ENCODE results near the gene AXL. TPM values are rescaled to one million over a fixed set of nuclear protein-coding genes. Genes with fewer than 3 reads are reported as not detected.

AXL gene
- total and polyA plus RNA-seq, 9 of the 15 experiments (the other 6 are each of a cell fraction or from before 2014, with no cell fraction given): 0.80 to 6.6 (median 1.6) TPM

GRCh38 chr19:41308450-41309179, 89.6 kb downstream of the AXL start (continued):
- no peak for TF ChIP-seq RBM39 (optimal IDR thresholded peaks at IDR 0.05; ENCODE audit: low read depth, low read length)
- TF ChIP-seq ZNF316 (IDR thresholded peaks at IDR 0.05): no peak
- TF ChIP-seq BHLHE40 (IDR thresholded peaks at IDR 0.05; ENCODE audit: low read length): no peak
- TF ChIP-seq SETDB1 (IDR thresholded peaks at IDR 0.05; ENCODE audit: low read length): no peak
- TF ChIP-seq SLC30A9 (CRISPR knock-in tag; IDR thresholded peaks at IDR 0.05): no peak
- no peak for TF ChIP-seq ATF7 (IDR thresholded peaks at IDR 0.05)
- no peak for TF ChIP-seq CHD4 (IDR thresholded peaks at IDR 0.05; ENCODE audit: insufficient read depth, insufficient replicate concordance, low read depth, low read length, poor library complexity, severe bottlenecking)
- no peak for TF ChIP-seq ARID3B (CRISPR knock-in tag; IDR thresholded peaks at IDR 0.05; ENCODE audit: borderline replicate concordance)
